ENCODE measurements around the gene LLGL2. TPM values are rescaled to one million over a fixed set of nuclear protein-coding genes. Genes with fewer than 3 reads are reported as not detected.

The LLGL2 gene
- total and polyA plus RNA-seq, 10 of the 15 experiments (the other 5 are each of a cell fraction or from before 2014, with no cell fraction given), result 0.21 to 9.9 (median 4.5) TPM

DNA sequence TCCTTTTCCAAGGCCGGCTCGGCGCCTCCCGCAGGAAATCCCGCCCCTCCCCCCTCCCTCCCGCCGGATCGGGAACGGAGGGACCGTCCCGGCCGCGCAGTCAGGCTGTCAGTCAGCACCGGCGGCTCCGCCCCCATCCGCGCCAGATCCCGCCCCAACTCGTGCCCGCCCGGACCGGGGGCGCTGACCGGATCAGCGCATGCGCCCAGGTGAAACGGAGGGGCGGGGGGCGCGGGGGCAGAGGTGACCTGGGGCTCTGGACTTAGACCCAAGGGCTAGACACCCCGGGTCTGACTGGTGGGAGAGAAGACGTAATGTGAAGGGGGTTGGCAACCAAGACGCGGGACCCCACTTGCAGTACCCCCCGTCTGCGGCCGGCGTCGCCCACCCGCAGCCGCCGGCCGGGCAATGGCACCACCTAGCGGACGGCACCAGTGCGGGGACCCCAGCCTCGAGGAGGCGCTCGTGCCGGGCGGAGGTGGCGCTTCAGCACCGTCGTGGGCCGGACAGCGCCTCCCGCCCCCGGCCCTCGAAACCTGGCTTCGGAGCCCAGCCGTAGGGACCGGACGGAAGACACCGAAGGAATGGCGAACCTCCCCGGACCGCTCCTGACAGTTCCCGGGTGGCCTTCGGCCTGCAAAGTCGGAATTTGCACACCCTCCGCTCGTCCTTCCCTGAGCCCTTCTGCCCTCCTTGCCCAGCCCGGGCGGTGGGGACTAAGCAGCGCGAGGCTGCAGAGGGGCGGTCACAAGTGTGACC is 9.8 kb upstream of the LLGL2 start, which contains the start of gene CASKIN2 (continued):
- TF ChIP-seq BACH1 (IDR thresholded peaks at IDR 0.05; ENCODE audit: borderline replicate concordance) (peak; percentile 51; the same call in 1 of the 2 replicates), BMI1 (IDR thresholded peaks at IDR 0.05; ENCODE audit: borderline replicate concordance) (no peak), SMC3 (IDR thresholded peaks at IDR 0.05; ENCODE audit: borderline replicate concordance, low read length) (peak; percentile 67; the same call in 1 of the 2 replicates), YY1 (IDR thresholded peaks at IDR 0.05; ENCODE audit: low read depth, low read length) (peak; percentile 56; the same call in 1 of the 2 replicates), ZNF24 (IDR thresholded peaks at IDR 0.05) (peak; percentile 25; the same call in 1 of the 2 replicates), IKZF2 (IDR thresholded peaks at IDR 0.05) (0 out of 4 replicates have a peak, but pooled peaks of 1 of the 2 experiments have one; percentile 32), FOS (IDR thresholded peaks at IDR 0.05; ENCODE audit: borderline replicate concordance, extremely low read depth, insufficient read length) (no peak), SMARCA5 (IDR thresholded peaks at IDR 0.05) (peak; percentile 93), JUND (IDR thresholded peaks at IDR 0.05; ENCODE audit: low read depth, low read length) (no peak), BHLHE40 (IDR thresholded peaks at IDR 0.05; ENCODE audit: borderline replicate concordance in 1 of 2, low read depth in 2 of 2, low read length in 1 of 2) (peak; percentile 83 to 94; a peak in 3 of 4 replicates), CHD2 (IDR thresholded peaks at IDR 0.05; ENCODE audit: borderline replicate concordance, low read depth, low read length) (0 out of 2 replicates have a peak, but pooled peaks have one; percentile 44), MEF2A (IDR thresholded peaks at IDR 0.05; ENCODE audit: insufficient read depth, low read depth, low read length) (no peak)
- TF ChIP-seq, protein P1, sequence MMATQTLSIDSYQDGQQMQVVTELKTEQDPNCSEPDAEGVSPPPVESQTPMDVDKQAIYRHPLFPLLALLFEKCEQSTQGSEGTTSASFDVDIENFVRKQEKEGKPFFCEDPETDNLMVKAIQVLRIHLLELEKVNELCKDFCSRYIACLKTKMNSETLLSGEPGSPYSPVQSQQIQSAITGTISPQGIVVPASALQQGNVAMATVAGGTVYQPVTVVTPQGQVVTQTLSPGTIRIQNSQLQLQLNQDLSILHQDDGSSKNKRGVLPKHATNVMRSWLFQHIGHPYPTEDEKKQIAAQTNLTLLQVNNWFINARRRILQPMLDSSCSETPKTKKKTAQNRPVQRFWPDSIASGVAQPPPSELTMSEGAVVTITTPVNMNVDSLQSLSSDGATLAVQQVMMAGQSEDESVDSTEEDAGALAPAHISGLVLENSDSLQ (IDR thresholded peaks at IDR 0.05), result peak; percentile 96
- TF ChIP-seq, protein P2, sequence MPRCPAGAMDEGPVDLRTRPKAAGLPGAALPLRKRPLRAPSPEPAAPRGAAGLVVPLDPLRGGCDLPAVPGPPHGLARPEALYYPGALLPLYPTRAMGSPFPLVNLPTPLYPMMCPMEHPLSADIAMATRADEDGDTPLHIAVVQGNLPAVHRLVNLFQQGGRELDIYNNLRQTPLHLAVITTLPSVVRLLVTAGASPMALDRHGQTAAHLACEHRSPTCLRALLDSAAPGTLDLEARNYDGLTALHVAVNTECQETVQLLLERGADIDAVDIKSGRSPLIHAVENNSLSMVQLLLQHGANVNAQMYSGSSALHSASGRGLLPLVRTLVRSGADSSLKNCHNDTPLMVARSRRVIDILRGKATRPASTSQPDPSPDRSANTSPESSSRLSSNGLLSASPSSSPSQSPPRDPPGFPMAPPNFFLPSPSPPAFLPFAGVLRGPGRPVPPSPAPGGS (IDR thresholded peaks at IDR 0.05; ENCODE audit: borderline replicate concordance, insufficient read depth, low read depth, low read length, poor library complexity, severe bottlenecking), result no peak
- TF ChIP-seq, protein P3, sequence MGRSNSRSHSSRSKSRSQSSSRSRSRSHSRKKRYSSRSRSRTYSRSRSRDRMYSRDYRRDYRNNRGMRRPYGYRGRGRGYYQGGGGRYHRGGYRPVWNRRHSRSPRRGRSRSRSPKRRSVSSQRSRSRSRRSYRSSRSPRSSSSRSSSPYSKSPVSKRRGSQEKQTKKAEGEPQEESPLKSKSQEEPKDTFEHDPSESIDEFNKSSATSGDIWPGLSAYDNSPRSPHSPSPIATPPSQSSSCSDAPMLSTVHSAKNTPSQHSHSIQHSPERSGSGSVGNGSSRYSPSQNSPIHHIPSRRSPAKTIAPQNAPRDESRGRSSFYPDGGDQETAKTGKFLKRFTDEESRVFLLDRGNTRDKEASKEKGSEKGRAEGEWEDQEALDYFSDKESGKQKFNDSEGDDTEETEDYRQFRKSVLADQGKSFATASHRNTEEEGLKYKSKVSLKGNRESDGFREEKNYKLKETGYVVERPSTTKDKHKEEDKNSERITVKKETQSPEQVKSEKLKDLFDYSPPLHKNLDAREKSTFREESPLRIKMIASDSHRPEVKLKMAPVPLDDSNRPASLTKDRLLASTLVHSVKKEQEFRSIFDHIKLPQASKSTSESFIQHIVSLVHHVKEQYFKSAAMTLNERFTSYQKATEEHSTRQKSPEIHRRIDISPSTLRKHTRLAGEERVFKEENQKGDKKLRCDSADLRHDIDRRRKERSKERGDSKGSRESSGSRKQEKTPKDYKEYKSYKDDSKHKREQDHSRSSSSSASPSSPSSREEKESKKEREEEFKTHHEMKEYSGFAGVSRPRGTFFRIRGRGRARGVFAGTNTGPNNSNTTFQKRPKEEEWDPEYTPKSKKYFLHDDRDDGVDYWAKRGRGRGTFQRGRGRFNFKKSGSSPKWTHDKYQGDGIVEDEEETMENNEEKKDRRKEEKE (IDR thresholded peaks at IDR 0.05), result no peak
- TF ChIP-seq, protein P4, sequence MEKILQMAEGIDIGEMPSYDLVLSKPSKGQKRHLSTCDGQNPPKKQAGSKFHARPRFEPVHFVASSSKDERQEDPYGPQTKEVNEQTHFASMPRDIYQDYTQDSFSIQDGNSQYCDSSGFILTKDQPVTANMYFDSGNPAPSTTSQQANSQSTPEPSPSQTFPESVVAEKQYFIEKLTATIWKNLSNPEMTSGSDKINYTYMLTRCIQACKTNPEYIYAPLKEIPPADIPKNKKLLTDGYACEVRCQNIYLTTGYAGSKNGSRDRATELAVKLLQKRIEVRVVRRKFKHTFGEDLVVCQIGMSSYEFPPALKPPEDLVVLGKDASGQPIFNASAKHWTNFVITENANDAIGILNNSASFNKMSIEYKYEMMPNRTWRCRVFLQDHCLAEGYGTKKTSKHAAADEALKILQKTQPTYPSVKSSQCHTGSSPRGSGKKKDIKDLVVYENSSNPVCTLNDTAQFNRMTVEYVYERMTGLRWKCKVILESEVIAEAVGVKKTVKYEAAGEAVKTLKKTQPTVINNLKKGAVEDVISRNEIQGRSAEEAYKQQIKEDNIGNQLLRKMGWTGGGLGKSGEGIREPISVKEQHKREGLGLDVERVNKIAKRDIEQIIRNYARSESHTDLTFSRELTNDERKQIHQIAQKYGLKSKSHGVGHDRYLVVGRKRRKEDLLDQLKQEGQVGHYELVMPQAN (conservative IDR thresholded peaks at IDR 0.05), result peak; percentile 97
- TF ChIP-seq, protein P5, sequence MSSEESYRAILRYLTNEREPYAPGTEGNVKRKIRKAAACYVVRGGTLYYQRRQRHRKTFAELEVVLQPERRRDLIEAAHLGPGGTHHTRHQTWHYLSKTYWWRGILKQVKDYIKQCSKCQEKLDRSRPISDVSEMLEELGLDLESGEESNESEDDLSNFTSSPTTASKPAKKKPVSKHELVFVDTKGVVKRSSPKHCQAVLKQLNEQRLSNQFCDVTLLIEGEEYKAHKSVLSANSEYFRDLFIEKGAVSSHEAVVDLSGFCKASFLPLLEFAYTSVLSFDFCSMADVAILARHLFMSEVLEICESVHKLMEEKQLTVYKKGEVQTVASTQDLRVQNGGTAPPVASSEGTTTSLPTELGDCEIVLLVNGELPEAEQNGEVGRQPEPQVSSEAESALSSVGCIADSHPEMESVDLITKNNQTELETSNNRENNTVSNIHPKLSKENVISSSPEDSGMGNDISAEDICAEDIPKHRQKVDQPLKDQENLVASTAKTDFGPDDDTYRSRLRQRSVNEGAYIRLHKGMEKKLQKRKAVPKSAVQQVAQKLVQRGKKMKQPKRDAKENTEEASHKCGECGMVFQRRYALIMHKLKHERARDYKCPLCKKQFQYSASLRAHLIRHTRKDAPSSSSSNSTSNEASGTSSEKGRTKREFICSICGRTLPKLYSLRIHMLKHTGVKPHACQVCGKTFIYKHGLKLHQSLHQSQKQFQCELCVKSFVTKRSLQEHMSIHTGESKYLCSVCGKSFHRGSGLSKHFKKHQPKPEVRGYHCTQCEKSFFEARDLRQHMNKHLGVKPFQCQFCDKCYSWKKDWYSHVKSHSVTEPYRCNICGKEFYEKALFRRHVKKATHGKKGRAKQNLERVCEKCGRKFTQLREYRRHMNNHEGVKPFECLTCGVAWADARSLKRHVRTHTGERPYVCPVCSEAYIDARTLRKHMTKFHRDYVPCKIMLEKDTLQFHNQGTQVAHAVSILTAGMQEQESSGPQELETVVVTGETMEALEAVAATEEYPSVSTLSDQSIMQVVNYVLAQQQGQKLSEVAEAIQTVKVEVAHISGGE (CRISPR knock-in tag; IDR thresholded peaks at IDR 0.05), result no peak
